Body of pancreas (tissue), 4 donors: Measurements from ENCODE around the gene KRT74.

ENCODE experiments used
- CTCF ChIP-seq, 7 experiments: fragments of 450-650 bp in 4 of 7; fragments of 200-600 bp in 3 of 7; sonication (generic) in 3 of 7; IDR thresholded peaks; one replicate each; pipeline ENCODE4 v1.5.1; 2016 to 2019; ENCODE audit warnings: antibody characterized with exemption in 7 of 7
- POLR2A ChIP-seq, 3 donors: fragments of 450-650 bp; IDR thresholded peaks; one replicate each; pipeline ENCODE4 v1.6.1; 2016; ENCODE audit warnings: antibody characterized with exemption in 3 of 3, mild to moderate bottlenecking in 2 of 3

GRCh38 chr12:52551216-52551865 lies 22.3 kb downstream of the KRT74 start:
- TF ChIP-seq CTCF (IDR thresholded peaks at IDR 0.05), result no peak
- no peak for TF ChIP-seq POLR2A (IDR thresholded peaks at IDR 0.05)
